ENCODE data around the gene AMPD1.

The AMPD1 gene

GRCh38 chr1:114627107-114627506 lies 68.2 kb downstream of the AMPD1 start:
- no peak for DNase-seq

GRCh38 chr1:114623364-114623763 lies 72.0 kb downstream of the AMPD1 start:
- no peak for DNase-seq

Measured in CD4-positive, alpha-beta T cell treated with Interleukin-15 for 1 hour (primary cell).